Progenitor cell of endocrine pancreas (in vitro differentiated cells): ENCODE data around the gene CNBD2. TPM values are rescaled to one million over a fixed set of nuclear protein-coding genes. Genes with fewer than 3 reads are reported as not detected.

ENCODE experiments used
- DNase-seq: peaks from one replicate; pipeline ENCODE4 v3.0.0; 2021; ENCODE audit warnings: low spot score; ENCODE audit not compliant: unreplicated experiment
- H3K27ac Mint-ChIP-seq: 2 replicates; pipeline ENCODE4 v1.8.0; 2021; ENCODE audit warnings: mild to moderate bottlenecking, moderate library complexity, mixed read lengths
- H3K27me3 Mint-ChIP-seq: 2 replicates; pipeline ENCODE4 v1.8.0; 2021; ENCODE audit warnings: mixed read lengths
- H3K36me3 Mint-ChIP-seq: 2 replicates; pipeline ENCODE4 v1.8.0; 2022; ENCODE audit warnings: mixed read lengths; ENCODE audit not compliant: insufficient read depth
- H3K4me1 Mint-ChIP-seq: 2 replicates; pipeline ENCODE4 v1.8.0; 2021; ENCODE audit warnings: low read depth, mixed read lengths
- H3K4me3 Mint-ChIP-seq: 2 replicates; pipeline ENCODE4 v1.8.0; 2021; ENCODE audit warnings: low read depth, mild to moderate bottlenecking, moderate library complexity, mixed read lengths
- H3K9me3 Mint-ChIP-seq: 2 replicates; pipeline ENCODE4 v1.8.0; 2021; ENCODE audit warnings: low read depth, mixed read lengths
- total RNA-seq: library from RNA; stranded (reverse); gene quantifications from 2 replicates; pipeline ENCODE4 v1.2.1, GENCODE V29; 2021
- TF ChIP-seq, protein P1 (sequence below): fragments of 200-600 bp; sonication (generic); IDR thresholded peaks from one replicate; pipeline ENCODE4 v1.5.0; 2021; ENCODE audit warnings: antibody characterized with exemption, mild to moderate bottlenecking; ENCODE audit not compliant: unreplicated experiment

Gene CNBD2
- total RNA-seq, 1 donor from 2014 or later: 3.6 TPM

DNA sequence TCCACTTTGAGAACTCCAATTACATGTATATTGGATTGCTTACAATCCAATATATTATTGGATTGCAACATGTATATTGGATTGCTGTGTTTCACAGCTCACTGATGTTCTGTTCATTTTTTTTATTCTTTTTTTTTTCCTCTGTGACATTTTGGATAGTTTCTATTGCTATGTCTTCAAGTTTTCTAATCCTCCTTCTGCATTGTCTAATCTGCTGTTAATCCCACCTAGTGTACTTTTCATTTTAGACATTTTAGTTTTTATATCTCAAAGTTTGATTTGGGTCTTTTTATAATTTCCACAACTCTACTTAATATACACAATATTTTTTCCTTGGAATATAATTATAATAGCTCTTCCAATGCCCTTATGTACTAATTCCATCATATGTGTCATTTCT, 34.5 kb downstream of the CNBD2 start:
- Mint-ChIP-seq H3K4me1 (no peaks in the 10 kb centered on the region), H3K4me3 (no peak overlapping the region), H3K36me3 (no peaks in the 10 kb centered on the region), H3K9me3 (peaks cover 7% of the 10 kb centered on the region), H3K27ac (no peak overlapping the region), H3K27me3 (no peaks in the 10 kb centered on the region)
- no peak for DNase-seq
- TF ChIP-seq, protein P1, sequence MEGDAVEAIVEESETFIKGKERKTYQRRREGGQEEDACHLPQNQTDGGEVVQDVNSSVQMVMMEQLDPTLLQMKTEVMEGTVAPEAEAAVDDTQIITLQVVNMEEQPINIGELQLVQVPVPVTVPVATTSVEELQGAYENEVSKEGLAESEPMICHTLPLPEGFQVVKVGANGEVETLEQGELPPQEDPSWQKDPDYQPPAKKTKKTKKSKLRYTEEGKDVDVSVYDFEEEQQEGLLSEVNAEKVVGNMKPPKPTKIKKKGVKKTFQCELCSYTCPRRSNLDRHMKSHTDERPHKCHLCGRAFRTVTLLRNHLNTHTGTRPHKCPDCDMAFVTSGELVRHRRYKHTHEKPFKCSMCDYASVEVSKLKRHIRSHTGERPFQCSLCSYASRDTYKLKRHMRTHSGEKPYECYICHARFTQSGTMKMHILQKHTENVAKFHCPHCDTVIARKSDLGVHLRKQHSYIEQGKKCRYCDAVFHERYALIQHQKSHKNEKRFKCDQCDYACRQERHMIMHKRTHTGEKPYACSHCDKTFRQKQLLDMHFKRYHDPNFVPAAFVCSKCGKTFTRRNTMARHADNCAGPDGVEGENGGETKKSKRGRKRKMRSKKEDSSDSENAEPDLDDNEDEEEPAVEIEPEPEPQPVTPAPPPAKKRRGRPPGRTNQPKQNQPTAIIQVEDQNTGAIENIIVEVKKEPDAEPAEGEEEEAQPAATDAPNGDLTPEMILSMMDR: no peak

DNA sequence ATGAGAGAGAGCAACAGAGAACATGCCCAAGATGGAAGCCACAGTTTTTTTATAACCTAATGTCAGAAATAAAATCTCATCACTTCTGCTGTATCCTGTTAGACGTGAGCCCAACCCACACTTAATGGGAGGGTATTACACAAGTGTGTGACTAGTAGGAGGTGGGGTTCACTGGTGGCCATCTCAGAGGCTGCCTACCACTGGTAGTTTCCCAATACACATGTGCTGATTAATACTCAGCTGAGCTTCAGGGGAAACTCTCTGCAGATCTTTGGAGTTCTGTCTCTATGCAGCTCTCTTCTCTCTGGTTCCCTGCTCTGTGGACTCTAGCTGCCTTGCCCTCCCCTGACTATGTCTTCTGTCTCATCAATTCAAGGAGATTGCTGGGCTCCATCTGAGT, 35.7 kb downstream of the CNBD2 start:
- H3K27ac Mint-ChIP-seq: no peak overlapping the region
- no peaks in the 10 kb centered on the region for H3K4me1 Mint-ChIP-seq
- TF ChIP-seq, protein P1: no peak

DNA sequence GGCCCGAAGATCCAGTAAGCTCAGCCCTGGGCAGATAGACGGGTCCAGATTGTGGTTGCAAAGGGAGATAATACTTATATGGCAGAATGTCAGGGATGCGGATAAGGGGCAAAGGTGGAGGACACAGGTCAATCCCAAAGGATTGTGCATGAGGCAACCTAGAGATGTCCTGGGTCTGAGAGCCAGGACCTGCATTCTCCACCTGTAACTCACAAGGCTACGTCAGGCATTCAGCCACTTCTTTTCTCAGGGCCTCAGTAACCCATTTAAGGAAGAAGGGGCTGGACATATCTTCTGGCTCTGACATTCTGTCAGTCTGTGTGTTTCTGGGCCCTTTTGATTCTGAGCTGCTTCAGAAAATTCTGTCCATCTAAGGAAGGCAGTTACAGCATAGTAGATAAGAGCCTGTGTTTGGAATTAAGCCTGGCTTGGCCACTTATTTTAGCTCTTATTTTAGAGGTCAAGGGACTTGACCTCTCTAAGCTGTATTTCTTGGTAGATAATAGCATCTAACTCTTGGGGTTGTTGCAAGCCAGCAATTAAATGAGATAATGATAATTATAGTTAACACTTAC, 40.2 kb downstream of the CNBD2 start:
- Mint-ChIP-seq H3K4me3 (no peak overlapping the region), H3K27ac (no peak overlapping the region), H3K9me3 (no peaks in the 10 kb centered on the region), H3K36me3 (no peaks in the 10 kb centered on the region), H3K4me1 (no peaks in the 10 kb centered on the region), H3K27me3 (no peaks in the 10 kb centered on the region)
- TF ChIP-seq, protein P1: no peak
- DNase-seq: no peak

More for the DNA sequence above, 35.7 kb downstream of the CNBD2 start:
- DNase-seq: no peak
- peaks cover 7% of the 10 kb centered on the region for H3K9me3 Mint-ChIP-seq
- H3K36me3 Mint-ChIP-seq: no peaks in the 10 kb centered on the region
- H3K27me3 Mint-ChIP-seq: no peaks in the 10 kb centered on the region
- H3K4me3 Mint-ChIP-seq: no peak overlapping the region

DNA sequence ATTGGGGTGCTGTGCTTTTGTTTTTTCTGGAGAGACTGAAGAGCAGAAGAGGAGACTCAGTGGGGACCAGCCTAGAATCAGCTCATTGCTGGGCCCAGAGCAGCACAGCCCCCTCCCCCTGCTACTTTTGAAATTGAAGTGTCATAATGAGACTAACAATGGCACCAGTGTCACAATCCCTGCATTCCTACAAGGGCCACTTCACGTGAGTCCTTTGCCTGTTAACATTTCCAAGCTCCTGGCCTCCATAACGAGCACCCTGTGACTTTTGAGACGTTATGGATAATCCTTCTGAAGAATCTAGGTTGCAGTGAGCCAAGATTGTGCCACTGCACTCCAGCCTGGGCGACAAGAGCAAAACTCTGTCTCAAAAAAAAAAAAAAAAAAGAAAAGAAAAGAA, 41.7 kb downstream of the CNBD2 start:
- no peaks in the 10 kb centered on the region for H3K4me1 Mint-ChIP-seq
- no peak for DNase-seq
- H3K36me3 Mint-ChIP-seq: no peaks in the 10 kb centered on the region
- no peaks in the 10 kb centered on the region for H3K9me3 Mint-ChIP-seq
- H3K27me3 Mint-ChIP-seq: no peaks in the 10 kb centered on the region
- no peak overlapping the region for H3K27ac Mint-ChIP-seq
- TF ChIP-seq, protein P1: no peak
- no peak overlapping the region for H3K4me3 Mint-ChIP-seq

DNA sequence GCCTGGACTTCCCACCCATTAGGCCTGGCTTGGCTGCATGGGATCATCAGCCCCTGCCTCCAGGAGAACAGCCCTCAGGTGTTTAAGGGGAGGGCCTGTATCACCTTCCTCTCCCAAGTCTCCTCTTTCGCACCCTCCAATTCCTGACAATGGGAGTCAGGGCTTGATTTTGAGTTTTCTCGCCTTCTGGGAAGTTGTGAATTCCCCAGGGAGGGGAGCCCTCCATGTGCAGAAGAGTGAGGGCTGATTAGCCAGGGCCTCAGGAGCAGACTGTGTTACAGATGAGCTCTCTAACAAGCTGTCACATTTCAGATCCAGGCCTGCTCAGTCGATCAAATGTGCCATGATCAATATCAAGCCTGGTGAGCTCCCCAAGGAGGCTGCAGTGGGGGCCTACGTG, 42.4 kb downstream of the CNBD2 start:
- Mint-ChIP-seq H3K27ac (no peak overlapping the region), H3K4me3 (no peak overlapping the region), H3K9me3 (no peaks in the 10 kb centered on the region), H3K36me3 (no peaks in the 10 kb centered on the region), H3K27me3 (no peaks in the 10 kb centered on the region), H3K4me1 (no peaks in the 10 kb centered on the region)
- no peak for DNase-seq
- TF ChIP-seq, protein P1: no peak
